ENCODE measurements around the gene DECR2.

GRCh38 chr16:425740-426114 is 24.0 kb downstream of the DECR2 start:
- TF ChIP-seq CTCF (IDR thresholded peaks at IDR 0.05; ENCODE audit: insufficient read depth, low read depth, low read length) (no peak), EZH2 (IDR thresholded peaks at IDR 0.05; ENCODE audit: insufficient read depth, low read length) (no peak)
